Fibroblast of mammary gland (primary cell): ENCODE results near the gene CAPN5.
"Not testable (repeated sequence)": the region's sequence is repeated elsewhere in the genome, so short reads cannot be mapped to it uniquely, and the experiment has no call there.

Experiments used
- DNase-seq: peaks from one replicate; pipeline ENCODE4 v3.0.0-alpha.2; 2010; ENCODE audit warnings: low read depth
- H3K4me3 ChIP-seq: 2 replicates; pipeline ENCODE4 v1.5.1; 2011; ENCODE audit warnings: low read depth, mild to moderate bottlenecking, low read length, moderate library complexity; ENCODE audit not compliant: control insufficient read depth
- TF ChIP-seq, protein P1 (sequence below): conservative IDR thresholded peaks from 2 replicates; pipeline ENCODE4 v1.5.1; 2011; ENCODE audit warnings: low read depth, low read length, inconsistent platforms; ENCODE audit not compliant: control insufficient read depth, insufficient read depth

CAPN5 gene

DNA sequence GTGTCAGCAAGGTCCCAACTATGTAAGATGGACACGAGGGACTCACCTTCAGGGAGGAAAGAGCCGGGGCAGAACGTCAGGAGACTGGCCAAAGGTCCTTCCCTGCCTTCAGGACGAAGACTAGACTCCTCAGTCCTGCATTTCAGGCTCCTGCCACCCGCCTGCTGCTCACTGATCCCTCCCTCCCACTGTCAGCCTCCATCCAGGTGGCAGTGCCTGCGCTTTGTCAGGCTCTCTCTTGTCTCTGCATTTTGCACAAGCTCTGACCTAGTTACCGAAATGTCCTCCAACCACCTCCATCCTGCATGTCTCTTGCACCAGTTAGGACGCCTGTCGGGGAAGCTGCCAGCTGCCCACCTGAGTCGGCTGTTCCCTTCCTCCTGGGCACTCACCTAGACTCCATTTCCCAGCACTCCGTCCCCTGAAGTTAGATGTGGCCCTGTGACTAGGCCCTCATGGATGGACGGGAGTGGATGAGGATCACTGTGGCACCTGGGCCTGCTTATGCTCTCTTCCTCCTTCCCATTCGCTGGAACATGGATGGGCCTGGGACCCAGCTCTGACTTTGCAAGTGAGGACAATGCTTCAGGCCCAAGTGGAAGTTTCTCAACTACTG lies 24.6 kb upstream of the CAPN5 start:
- H3K4me3 ChIP-seq, result no peak overlapping the region
- TF ChIP-seq, protein P1, sequence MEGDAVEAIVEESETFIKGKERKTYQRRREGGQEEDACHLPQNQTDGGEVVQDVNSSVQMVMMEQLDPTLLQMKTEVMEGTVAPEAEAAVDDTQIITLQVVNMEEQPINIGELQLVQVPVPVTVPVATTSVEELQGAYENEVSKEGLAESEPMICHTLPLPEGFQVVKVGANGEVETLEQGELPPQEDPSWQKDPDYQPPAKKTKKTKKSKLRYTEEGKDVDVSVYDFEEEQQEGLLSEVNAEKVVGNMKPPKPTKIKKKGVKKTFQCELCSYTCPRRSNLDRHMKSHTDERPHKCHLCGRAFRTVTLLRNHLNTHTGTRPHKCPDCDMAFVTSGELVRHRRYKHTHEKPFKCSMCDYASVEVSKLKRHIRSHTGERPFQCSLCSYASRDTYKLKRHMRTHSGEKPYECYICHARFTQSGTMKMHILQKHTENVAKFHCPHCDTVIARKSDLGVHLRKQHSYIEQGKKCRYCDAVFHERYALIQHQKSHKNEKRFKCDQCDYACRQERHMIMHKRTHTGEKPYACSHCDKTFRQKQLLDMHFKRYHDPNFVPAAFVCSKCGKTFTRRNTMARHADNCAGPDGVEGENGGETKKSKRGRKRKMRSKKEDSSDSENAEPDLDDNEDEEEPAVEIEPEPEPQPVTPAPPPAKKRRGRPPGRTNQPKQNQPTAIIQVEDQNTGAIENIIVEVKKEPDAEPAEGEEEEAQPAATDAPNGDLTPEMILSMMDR, result no peak
- DNase-seq, result no peak

DNA sequence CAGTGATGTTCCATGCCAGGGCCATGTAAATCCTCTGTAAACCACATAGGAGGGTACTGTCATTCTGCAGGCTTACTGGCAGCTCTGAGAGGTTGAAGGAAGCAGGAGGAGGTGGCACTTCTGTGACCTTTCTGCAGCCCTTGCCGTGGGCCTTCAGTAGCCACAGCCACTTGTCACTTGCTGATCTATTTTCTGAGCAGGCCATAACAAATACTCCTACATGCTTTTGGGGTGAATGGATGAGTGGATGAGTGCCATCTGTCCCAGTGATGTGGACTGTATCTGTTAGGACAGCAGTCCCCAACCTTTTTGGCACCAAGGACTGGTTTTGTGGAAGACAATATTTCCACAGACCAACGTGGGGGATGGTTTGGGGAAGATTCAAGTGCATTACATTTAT lies 22.4 kb upstream of the CAPN5 start:
- H3K4me3 ChIP-seq, result no peak overlapping the region
- TF ChIP-seq, protein P1, result no peak
- DNase-seq, result no peak

DNA sequence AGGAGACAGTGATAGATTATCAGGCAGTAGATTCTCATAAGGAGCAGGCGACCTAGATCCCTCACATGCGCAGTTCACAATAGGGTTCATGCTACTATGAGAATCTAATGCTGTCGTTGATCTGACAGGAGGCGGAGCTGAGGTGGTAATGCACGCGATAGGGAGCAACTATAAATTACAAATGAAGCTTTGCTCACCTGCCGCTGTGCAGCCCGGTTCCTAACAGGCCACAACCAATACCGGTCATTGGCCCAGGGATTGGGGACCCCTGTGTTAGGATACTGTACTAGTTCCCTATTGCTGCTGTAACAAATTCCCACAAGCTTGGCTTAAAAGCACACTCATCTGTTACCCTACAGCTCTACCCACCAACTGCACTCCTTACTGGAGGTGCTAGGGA lies 21.9 kb upstream of the CAPN5 start:
- TF ChIP-seq, protein P1, result no peak
- no peak for DNase-seq
- H3K4me3 ChIP-seq, result no peak overlapping the region

DNA sequence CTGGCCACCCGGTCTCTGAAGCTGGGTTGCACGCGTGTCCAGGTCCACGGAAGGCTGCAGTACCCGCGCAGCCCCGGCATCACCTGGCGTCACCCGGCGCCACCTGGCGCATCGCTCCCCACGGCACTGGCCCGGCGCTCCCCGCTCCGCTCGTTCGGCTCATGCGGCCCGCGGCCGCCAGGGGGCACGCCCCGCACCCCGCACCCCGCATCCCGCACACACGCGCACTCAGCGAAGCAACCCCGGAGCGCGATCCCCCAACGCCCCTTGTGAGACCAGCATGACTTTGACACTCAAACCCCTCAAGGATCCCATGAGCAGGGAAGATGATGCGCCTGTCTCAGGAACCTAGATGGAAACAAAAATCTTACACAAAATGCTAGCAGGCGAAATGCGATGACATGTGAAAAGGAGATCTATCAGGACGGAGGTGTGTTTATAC lies 20.7 kb upstream of the CAPN5 start:
- DNase-seq, result peak; percentile 5
- TF ChIP-seq, protein P1, result no peak
- H3K4me3 ChIP-seq, result no peak overlapping the region

DNA sequence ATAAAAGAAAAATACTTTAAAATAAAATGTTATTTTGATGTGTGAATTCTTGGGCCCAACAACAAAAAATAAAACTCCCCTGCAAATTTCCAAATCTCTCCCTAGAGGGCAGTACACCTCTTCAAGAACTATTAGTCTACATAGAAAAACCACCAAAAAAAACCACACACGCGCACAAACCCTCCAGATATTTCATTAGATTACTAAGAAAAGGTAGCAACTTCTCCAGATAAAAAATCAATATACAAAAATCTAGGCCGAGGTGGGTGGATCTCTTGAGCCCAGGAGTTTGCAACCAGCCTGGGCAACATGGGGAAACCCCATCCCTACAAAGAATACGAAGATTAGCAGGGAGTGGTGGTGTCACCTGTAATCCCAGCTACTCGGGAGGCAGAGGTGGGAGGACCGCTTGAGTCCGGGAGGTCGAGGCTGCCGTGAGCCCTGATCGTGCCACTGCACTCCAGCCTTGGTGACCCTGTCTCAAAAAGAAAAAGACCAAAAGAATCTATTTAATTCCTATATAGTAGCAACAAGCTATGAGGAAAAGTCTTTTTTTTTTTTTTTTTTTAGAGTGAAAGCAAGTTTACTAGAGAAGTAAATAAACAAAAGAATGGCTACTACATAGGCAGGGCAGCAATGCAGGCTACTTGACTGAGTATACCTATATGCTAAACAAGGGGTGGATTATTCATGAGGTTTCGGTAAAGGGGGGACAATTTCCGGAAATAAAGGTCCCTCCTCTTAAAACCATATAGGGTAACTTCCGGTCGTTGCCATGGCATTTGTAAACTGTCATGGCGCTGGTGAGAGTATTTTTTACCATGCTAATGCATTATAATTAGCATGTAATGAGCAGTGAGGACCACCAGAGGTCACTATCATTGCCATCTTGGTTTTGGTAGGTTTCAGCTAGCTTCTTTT lies 19.5 kb upstream of the CAPN5 start:
- TF ChIP-seq, protein P1, result peak; percentile 69
- H3K4me3 ChIP-seq, result peak overlapping the region; percentile 53
- peak; percentile 93 for DNase-seq

- DNase-seq, result not testable (repeated sequence)
These were observed 18.8 kb upstream of the CAPN5 start for GRCh38 chr11:77047928-77048446.

DNA sequence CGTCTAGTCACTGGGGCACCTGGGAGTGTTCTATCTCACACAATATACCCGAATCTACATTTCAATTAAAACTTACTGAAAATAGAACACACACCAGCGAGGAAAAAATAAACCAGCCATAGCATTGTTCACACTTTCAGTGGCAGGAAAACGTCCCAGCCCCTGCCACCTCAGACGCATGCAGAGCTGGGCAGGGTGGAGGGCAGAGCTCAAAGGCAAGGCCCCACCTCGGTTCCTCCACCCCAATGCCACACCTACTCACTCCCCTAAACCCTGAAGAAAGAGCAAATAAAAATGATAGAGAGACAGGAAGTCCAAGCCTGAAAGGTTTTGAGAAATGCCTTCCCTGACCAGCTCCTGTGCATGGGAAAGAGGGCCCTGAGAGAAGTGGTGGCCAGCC lies 17.7 kb upstream of the CAPN5 start:
- TF ChIP-seq, protein P1, result no peak
- H3K4me3 ChIP-seq, result no peak overlapping the region
- DNase-seq, result no peak

More at GRCh38 chr11:77047928-77048446, 18.8 kb upstream of the CAPN5 start:
- not testable (repeated sequence) for H3K4me3 ChIP-seq
